A673 (cell line): ENCODE data around the gene VGLL3. TPM values are rescaled to one million over a fixed set of nuclear protein-coding genes. Genes with fewer than 3 reads are reported as not detected.

Experiments
- BruUV-seq: library from RNA; stranded (reverse); fragments of 400-500 nt; replicated peaks from 2 replicates; lab custom pipeline; 2021; lab: Mats Ljungman, UMichigan
- CTCF ChIA-PET: fragments of 300-600 bp; sonication (Branson Sonifier 250); formaldehyde crosslinking; loops from one replicate; lab custom pipeline; 2022; ENCODE audit warnings: antibody characterized with exemption; lab: Charles Lee
- POLR2A ChIA-PET: fragments of 300-600 bp; sonication (Branson Sonifier 250); formaldehyde crosslinking; loops from one replicate; lab custom pipeline; 2022; ENCODE audit warnings: antibody characterized with exemption; ENCODE audit not compliant: low non-redundant PET; lab: Charles Lee
- DNase-seq: peaks from one replicate; pipeline ENCODE4 v3.0.0-alpha.2; 2015; ENCODE audit warnings: low spot score
- H3K27ac ChIP-seq: fragments of 200-600 bp; sonication (generic); 2 replicates; pipeline ENCODE4 v1.5.1; 2016; ENCODE audit warnings: mixed run types, low read depth, mild to moderate bottlenecking, mixed read lengths, antibody characterized with exemption, low read length; ENCODE audit not compliant: poor library complexity, severe bottlenecking
- H3K27me3 ChIP-seq: fragments of 200-600 bp; sonication (generic); replicated peaks from 2 replicates; pipeline ENCODE4 v1.6.1; 2017; ENCODE audit warnings: mixed run types, low read depth, mild to moderate bottlenecking, mixed read lengths, antibody characterized with exemption, low read length; ENCODE audit not compliant: insufficient read depth, poor library complexity
- H3K36me3 ChIP-seq: fragments of 200-600 bp; sonication (generic); 2 replicates; pipeline ENCODE4 v1.6.1; 2016; ENCODE audit warnings: mixed run types, mild to moderate bottlenecking, mixed read lengths, antibody characterized with exemption, low read length; ENCODE audit not compliant: insufficient read depth, poor library complexity, severe bottlenecking
- H3K4me1 ChIP-seq: fragments of 200-600 bp; sonication (generic); 2 replicates; pipeline ENCODE4 v1.6.1; 2017; ENCODE audit warnings: mixed run types, mild to moderate bottlenecking, mixed read lengths, antibody characterized with exemption, low read length; ENCODE audit not compliant: insufficient read depth, poor library complexity, severe bottlenecking
- H3K4me3 ChIP-seq: fragments of 200-600 bp; sonication (generic); 2 replicates; pipeline ENCODE4 v1.5.1; 2016; ENCODE audit warnings: low read depth, mixed run types, mild to moderate bottlenecking, mixed read lengths, low read length; ENCODE audit not compliant: poor library complexity, severe bottlenecking
- H3K9me3 ChIP-seq: fragments of 200-600 bp; sonication (generic); 2 replicates; pipeline ENCODE4 v1.6.1; 2016; ENCODE audit warnings: mixed run types, low read depth, mild to moderate bottlenecking, mixed read lengths, antibody characterized with exemption, low read length; ENCODE audit not compliant: poor library complexity, severe bottlenecking
- CTCF ChIP-seq: fragments of 300-800, 200-600 bp; sonication (generic); conservative IDR thresholded peaks from 2 replicates; pipeline ENCODE4 v1.5.1; 2017; ENCODE audit warnings: low read depth, mild to moderate bottlenecking, antibody characterized with exemption, low read length, moderate library complexity, mixed read lengths
- EZH2 ChIP-seq: fragments of 200-600 bp; sonication (generic); IDR thresholded peaks from 2 replicates; pipeline ENCODE4 v1.6.1; 2017; ENCODE audit warnings: borderline replicate concordance, low read depth, mild to moderate bottlenecking, mixed read lengths, antibody characterized with exemption, low read length; ENCODE audit not compliant: poor library complexity, severe bottlenecking
- intact Hi-C: fragments of 100-400 bp; cut with micrococcal nuclease; formaldehyde crosslinking; loops from one replicate; pipeline ENCODE4 v1.10.0; 2022; ENCODE audit not compliant: unreplicated experiment
- total RNA-seq: library from RNA; stranded (reverse); gene quantifications from 2 replicates; pipeline ENCODE4 v1.2.3, GENCODE V29; 2021

The VGLL3 gene
- total RNA-seq, 1 experiment from 2014 or later: 26.8 TPM

- Histone ChIP-seq H3K36me3 (no peaks in the 10 kb centered on the region), H3K9me3 (no peaks in the 10 kb centered on the region), H3K4me1 (peaks cover under 1% of the 10 kb centered on the region), H3K27ac (no peak overlapping the region), H3K4me3 (no peak overlapping the region), H3K27me3 (no peaks in the 10 kb centered on the region)
- intact Hi-C loops: loop anchor here (10.0 kb wide), 1 partner anchor 1006 kb away; no protein-coding TSS in a partner anchor
- ChIA-PET POLR2A (no interaction called here), CTCF (no interaction called here)
- no peak for DNase-seq
- BruUV-seq: no TSS peak
- TF ChIP-seq CTCF: no peak
- no peak for TF ChIP-seq EZH2
These were observed 7.6 kb upstream of the VGLL3 start for GRCh38 chr3:86998569-86998968.

- Histone ChIP-seq H3K36me3 (no peaks in the 10 kb centered on the region), H3K9me3 (no peaks in the 10 kb centered on the region), H3K4me1 (peaks cover 17% of the 10 kb centered on the region), H3K27ac (no peak overlapping the region), H3K27me3 (no peaks in the 10 kb centered on the region), H3K4me3 (no peak overlapping the region)
- ChIA-PET CTCF (no interaction called here), POLR2A (no interaction called here)
- DNase-seq: no peak
- intact Hi-C loops: loop anchor here (10.0 kb wide), 1 partner anchor 1008 kb away; no protein-coding TSS in a partner anchor
- no TSS peak for BruUV-seq
- no peak for TF ChIP-seq CTCF
- TF ChIP-seq EZH2: no peak
These were observed 5.5 kb upstream of the VGLL3 start for GRCh38 chr3:86996261-86996955.

GRCh38 chr3:86995537-86995936 is 4.6 kb upstream of the VGLL3 start:
- TF ChIP-seq CTCF: no peak
- no peak for TF ChIP-seq EZH2
- H3K27ac ChIP-seq: no peak overlapping the region
- ChIA-PET POLR2A (no interaction called here), CTCF (no interaction called here)
- peaks cover 17% of the 10 kb centered on the region for H3K4me1 ChIP-seq
- intact Hi-C loops: loop anchor here (10.0 kb wide), 1 partner anchor 1009 kb away; no protein-coding TSS in a partner anchor
- no peaks in the 10 kb centered on the region for H3K9me3 ChIP-seq
- H3K36me3 ChIP-seq: no peaks in the 10 kb centered on the region
- H3K4me3 ChIP-seq: no peak overlapping the region
- no TSS peak for BruUV-seq
- H3K27me3 ChIP-seq: no peaks in the 10 kb centered on the region
- DNase-seq: no peak
